ENCODE data around the gene ATP11A. TPM values are rescaled to one million over a fixed set of nuclear protein-coding genes. Genes with fewer than 3 reads are reported as not detected.
A peak's percentile ranks its signal among the peaks of the same experiment; 100 is the strongest.

The ATP11A gene
- total and polyA plus RNA-seq, 10 donors, result 2.7 to 91.3 (median 59.1) TPM

- H3K4me3 ChIP-seq, result no peak overlapping the region
- intact Hi-C loops (cut with DNase I; ENCODE audit: low total_unique reads), result no loop called here
- no peaks in the 10 kb centered on the region for H3K27me3 ChIP-seq (replicated peaks in 1 of 7)
- 95 to 98% (median 97%) methylated on average over 10 to 25 of the region's 25 CpGs for WGBS, 5 donors
- H3K4me1 ChIP-seq, result no peaks in the 10 kb centered on the region
- TF ChIP-seq POLR2AphosphoS5 (IDR thresholded peaks at IDR 0.05) (peak in 1 of 3 donors; percentile 27), CTCF (IDR thresholded peaks at IDR 0.05 in 8 of 11, conservative IDR thresholded peaks at IDR 0.05 in 3 of 11) (no peak)
- H3K27ac ChIP-seq, result no peak overlapping the region
- peak; percentile 61 for DNase-seq
- no peaks in the 10 kb centered on the region for H3K9me3 ChIP-seq
- H3K36me3 ChIP-seq, result peaks cover 2 to 100% (median 51%) of the 10 kb centered on the region in 6 donors
These were observed 164.5 kb downstream of the ATP11A start for GRCh38 chr13:112854321-112854720.

- TF ChIP-seq CTCF (IDR thresholded peaks at IDR 0.05 in 8 of 11, conservative IDR thresholded peaks at IDR 0.05 in 3 of 11) (no peak), POLR2A (IDR thresholded peaks at IDR 0.05) (no peak), POLR2AphosphoS5 (IDR thresholded peaks at IDR 0.05) (no peak)
- no peaks in the 10 kb centered on the region for H3K9me3 ChIP-seq
- H3K4me1 ChIP-seq, result peaks cover 0 to 13% (median 2%) of the 10 kb centered on the region in 6 donors
- no peak overlapping the region for H3K4me3 ChIP-seq
- H3K27me3 ChIP-seq (replicated peaks in 1 of 7), result no peaks in the 10 kb centered on the region
- peaks cover 2 to 100% (median 64%) of the 10 kb centered on the region in 6 donors for H3K36me3 ChIP-seq
- H3K27ac ChIP-seq, result no peak overlapping the region
- intact Hi-C loops (cut with DNase I; ENCODE audit: low total_unique reads), result no loop called here
- WGBS, 5 donors, result 94 to 97% (median 97%) methylated on average over 21 of the region's 21 CpGs
- DNase-seq, result peak; percentile 20
These were observed 166.0 kb downstream of the ATP11A start for GRCh38 chr13:112855859-112856258.

- H3K27me3 ChIP-seq (replicated peaks in 1 of 7), result no peaks in the 10 kb centered on the region
- H3K4me1 ChIP-seq, result peaks cover 0 to 13% (median 2%) of the 10 kb centered on the region in 6 donors
- peaks cover 2 to 100% (median 74%) of the 10 kb centered on the region in 6 donors for H3K36me3 ChIP-seq
- 94 to 97% (median 96%) methylated on average over 20 of the region's 20 CpGs for WGBS, 5 donors
- H3K9me3 ChIP-seq, result no peaks in the 10 kb centered on the region
- H3K4me3 ChIP-seq, result no peak overlapping the region
- TF ChIP-seq POLR2A (IDR thresholded peaks at IDR 0.05) (no peak), CTCF (IDR thresholded peaks at IDR 0.05 in 8 of 11, conservative IDR thresholded peaks at IDR 0.05 in 3 of 11) (no peak), POLR2AphosphoS5 (IDR thresholded peaks at IDR 0.05) (no peak)
- no peak overlapping the region for H3K27ac ChIP-seq
- peak; percentile 39 for DNase-seq
- intact Hi-C loops (cut with DNase I; ENCODE audit: low total_unique reads), result no loop called here
These were observed 168.2 kb downstream of the ATP11A start for GRCh38 chr13:112857914-112858490.

GRCh38 chr13:112859128-112859816 lies 169.4 kb downstream of the ATP11A start:
- Histone ChIP-seq H3K27me3 (replicated peaks in 1 of 7) (no peaks in the 10 kb centered on the region), H3K4me1 (peaks cover 0 to 13% (median 2%) of the 10 kb centered on the region in 6 donors), H3K4me3 (no peak overlapping the region), H3K27ac (no peak overlapping the region), H3K36me3 (peaks cover 2 to 100% (median 68%) of the 10 kb centered on the region in 6 donors), H3K9me3 (no peaks in the 10 kb centered on the region)
- peak; percentile 69 for DNase-seq
- 91 to 96% (median 93%) methylated on average over 16 to 22 of the region's 22 CpGs for WGBS, 5 donors
- intact Hi-C loops (cut with DNase I; ENCODE audit: low total_unique reads), result no loop called here
- peak in 1 of 3 donors; percentile 16 for TF ChIP-seq POLR2AphosphoS5 (IDR thresholded peaks at IDR 0.05)
- no peak for TF ChIP-seq POLR2A (IDR thresholded peaks at IDR 0.05)
